HEK293 (cell line): Measurements from ENCODE around the gene IFI27L2.

ENCODE experiments used
- CTCF ChIA-PET: fragments of 350-600 bp; formaldehyde crosslinking; extraction: SDS; loops from one replicate; lab custom pipeline; 2021; ENCODE audit warnings: antibody characterized with exemption; lab: Yijun Ruan, JAX
- POLR2A ChIA-PET: fragments of 300-600 bp; formaldehyde crosslinking; extraction: SDS; loops from one replicate; lab custom pipeline; 2020; ENCODE audit warnings: antibody characterized with exemption, inconsistent platforms; lab: Yijun Ruan, JAX
- H3K27ac ChIP-seq: fragments of 200-500 bp; sonication (Bioruptor generic); 2 replicates; pipeline ENCODE4 v1.5.1; 2014; ENCODE audit warnings: low read depth, low read length, control low read depth, inconsistent platforms; ENCODE audit errors: extremely low read depth
- H3K36me3 ChIP-seq, 2 experiments: fragments of 200-500 bp in 1 of 2; sonication (Bioruptor generic) in 1 of 2; 1 replicate in 1 of 2; 2 replicates in 1 of 2; pipeline ENCODE4 v1.5.1; 2014 to 2017; ENCODE audit warnings: inconsistent platforms in 2 of 2, low read length in 2 of 2; ENCODE audit not compliant: control insufficient read depth in 2 of 2, insufficient read depth in 1 of 2
- H3K4me1 ChIP-seq: fragments of 200-500 bp; sonication (Bioruptor generic); 2 replicates; pipeline ENCODE4 v1.5.1; 2014; ENCODE audit warnings: mild to moderate bottlenecking, low read length, inconsistent platforms; ENCODE audit not compliant: control insufficient read depth, insufficient read depth
- H3K4me3 ChIP-seq: 2 replicates; pipeline ENCODE4 v1.5.1; 2011; ENCODE audit warnings: low read depth, mild to moderate bottlenecking, control low read depth, low read length, moderate library complexity
- H3K9me3 ChIP-seq: fragments of 200-500 bp; sonication (Bioruptor generic); 2 replicates; pipeline ENCODE4 v1.5.1; 2014; ENCODE audit warnings: low read depth, low read length, inconsistent platforms; ENCODE audit not compliant: control insufficient read depth, insufficient read depth
- AEBP2 ChIP-seq: fragments of 450-650 bp; formaldehyde crosslinking; IDR thresholded peaks from 2 replicates; pipeline ENCODE4 v1.5.1; 2016; ENCODE audit warnings: missing biosample characterization, missing genetic modification characterization, borderline replicate concordance
- GLIS2 ChIP-seq: fragments of 450-650 bp; formaldehyde crosslinking; IDR thresholded peaks from 2 replicates; pipeline ENCODE4 v1.5.1; 2016; ENCODE audit warnings: missing biosample characterization, missing genetic modification characterization
- PBX3 ChIP-seq: sonication (generic); formaldehyde crosslinking; IDR thresholded peaks from 2 replicates; pipeline ENCODE4 v1.8.1; 2022; ENCODE audit warnings: mild to moderate bottlenecking, moderate library complexity, missing genetic modification reagents
- SP2 ChIP-seq: fragments of 450-650 bp; formaldehyde crosslinking; IDR thresholded peaks from 2 replicates; pipeline ENCODE4 v1.5.1; 2016; ENCODE audit warnings: missing biosample characterization, missing genetic modification characterization
- SP3 ChIP-seq: fragments of 450-650 bp; formaldehyde crosslinking; IDR thresholded peaks from 2 replicates; pipeline ENCODE4 v1.5.1; 2016; ENCODE audit warnings: missing biosample characterization, missing genetic modification characterization
- ZBTB10 ChIP-seq: fragments of 450-650 bp; formaldehyde crosslinking; IDR thresholded peaks from 2 replicates; pipeline ENCODE4 v1.5.1; 2016; ENCODE audit warnings: missing biosample characterization, missing genetic modification characterization
- ZFHX2 ChIP-seq: fragments of 450-650 bp; formaldehyde crosslinking; conservative IDR thresholded peaks from 2 replicates; pipeline ENCODE4 v1.5.1; 2016; ENCODE audit warnings: missing biosample characterization, missing genetic modification characterization
- ZNF16 ChIP-seq: fragments of 450-650 bp; formaldehyde crosslinking; IDR thresholded peaks from 2 replicates; pipeline ENCODE4 v1.5.1; 2016; ENCODE audit warnings: low read depth, missing biosample characterization, missing genetic modification characterization
- ZNF23 ChIP-seq: fragments of 450-650 bp; formaldehyde crosslinking; IDR thresholded peaks from 2 replicates; pipeline ENCODE4 v1.5.1; 2016; ENCODE audit warnings: missing biosample characterization, missing genetic modification characterization, borderline replicate concordance
- ZNF26 ChIP-seq: fragments of 450-650 bp; formaldehyde crosslinking; IDR thresholded peaks from 2 replicates; pipeline ENCODE4 v1.5.1; 2016; ENCODE audit warnings: missing biosample characterization, missing genetic modification characterization
- ZNF266 ChIP-seq: fragments of 450-650 bp; formaldehyde crosslinking; IDR thresholded peaks from 2 replicates; pipeline ENCODE4 v1.5.1; 2016; ENCODE audit warnings: missing biosample characterization, missing genetic modification characterization, low read depth
- ZNF280D ChIP-seq: fragments of 450-650 bp; formaldehyde crosslinking; IDR thresholded peaks from 2 replicates; pipeline ENCODE4 v1.5.1; 2016; ENCODE audit warnings: missing biosample characterization, missing genetic modification characterization
- ZNF341 ChIP-seq: fragments of 450-650 bp; formaldehyde crosslinking; IDR thresholded peaks from 2 replicates; pipeline ENCODE4; 2016; ENCODE audit warnings: low read depth, missing biosample characterization, missing genetic modification characterization
- ZNF354C ChIP-seq: fragments of 450-650 bp; formaldehyde crosslinking; IDR thresholded peaks from 2 replicates; pipeline ENCODE4 v1.5.1; 2016; ENCODE audit warnings: missing biosample characterization, missing genetic modification characterization, low read depth, borderline replicate concordance
- ZNF37A ChIP-seq: fragments of 450-650 bp; IDR thresholded peaks from 2 replicates; pipeline ENCODE4 v1.5.1; 2018; ENCODE audit warnings: missing biosample characterization, missing genetic modification characterization
- ZNF398 ChIP-seq: fragments of 450-650 bp; formaldehyde crosslinking; IDR thresholded peaks from 2 replicates; pipeline ENCODE4 v1.5.1; 2017; ENCODE audit warnings: missing biosample characterization, missing genetic modification characterization
- ZNF555 ChIP-seq: fragments of 450-650 bp; formaldehyde crosslinking; conservative IDR thresholded peaks from 2 replicates; pipeline ENCODE4 v1.5.1; 2017; ENCODE audit warnings: missing biosample characterization, mild to moderate bottlenecking, missing genetic modification characterization, inconsistent platforms
- ZNF571 ChIP-seq: fragments of 450-650 bp; formaldehyde crosslinking; IDR thresholded peaks from 2 replicates; pipeline ENCODE4 v1.5.0; 2017; ENCODE audit warnings: missing biosample characterization, missing genetic modification characterization
- ZNF76 ChIP-seq: fragments of 450-650 bp; formaldehyde crosslinking; IDR thresholded peaks from 2 replicates; pipeline ENCODE4; 2016; ENCODE audit warnings: low read depth, missing biosample characterization, missing genetic modification characterization, borderline replicate concordance

IFI27L2 gene

GRCh38 chr14:94117856-94118255 is 11.5 kb downstream of the IFI27L2 start (continued):
- TF ChIP-seq PBX3: no peak
- TF ChIP-seq AEBP2 (tag by site-specific recombination): no peak
- TF ChIP-seq ZNF571 (tag by site-specific recombination): no peak
- TF ChIP-seq ZNF37A: no peak

GRCh38 chr14:94116701-94117100 is 12.7 kb downstream of the IFI27L2 start:
- H3K9me3 ChIP-seq: no peaks in the 10 kb centered on the region
- H3K4me3 ChIP-seq: no peak overlapping the region
- TF ChIP-seq ZNF16 (tag by site-specific recombination) (no peak), ZFHX2 (tag by site-specific recombination) (no peak)
- H3K4me1 ChIP-seq: peaks cover 3% of the 10 kb centered on the region; the same call in 1 of the 2 replicates
- POLR2A ChIA-PET: no interaction called here
- H3K36me3 ChIP-seq: no peaks in the 10 kb centered on the region
- no peak overlapping the region for H3K27ac ChIP-seq
- CTCF ChIA-PET: no interaction called here

GRCh38 chr14:94115631-94116030 is 13.8 kb downstream of the IFI27L2 start:
- Histone ChIP-seq H3K36me3 (no peaks in the 10 kb centered on the region), H3K4me1 (peaks cover 3% of the 10 kb centered on the region; the same call in 1 of the 2 replicates), H3K27ac (no peak overlapping the region), H3K9me3 (no peaks in the 10 kb centered on the region), H3K4me3 (no peak overlapping the region)
- ChIA-PET POLR2A (no interaction called here), CTCF (interaction anchor here (1.4 kb wide), 1 partner anchor 17 kb away, joined by 7 read pairs; no protein-coding TSS in a partner anchor)
- TF ChIP-seq ZNF354C (no peak), ZBTB10 (no peak), ZNF23 (no peak), AEBP2 (tag by site-specific recombination) (no peak), ZNF76 (tag by site-specific recombination) (no peak), GLIS2 (tag by site-specific recombination) (no peak), SP3 (tag by site-specific recombination) (no peak), ZNF398 (tag by site-specific recombination) (no peak), SP2 (tag by site-specific recombination) (no peak), ZNF341 (no peak), ZNF266 (no peak), ZNF555 (tag by site-specific recombination) (no peak), ZNF26 (tag by site-specific recombination) (no peak), ZNF280D (tag by site-specific recombination) (no peak)
